ENCODE measurements around the gene UPF3A.

- TF ChIP-seq, protein P1, sequence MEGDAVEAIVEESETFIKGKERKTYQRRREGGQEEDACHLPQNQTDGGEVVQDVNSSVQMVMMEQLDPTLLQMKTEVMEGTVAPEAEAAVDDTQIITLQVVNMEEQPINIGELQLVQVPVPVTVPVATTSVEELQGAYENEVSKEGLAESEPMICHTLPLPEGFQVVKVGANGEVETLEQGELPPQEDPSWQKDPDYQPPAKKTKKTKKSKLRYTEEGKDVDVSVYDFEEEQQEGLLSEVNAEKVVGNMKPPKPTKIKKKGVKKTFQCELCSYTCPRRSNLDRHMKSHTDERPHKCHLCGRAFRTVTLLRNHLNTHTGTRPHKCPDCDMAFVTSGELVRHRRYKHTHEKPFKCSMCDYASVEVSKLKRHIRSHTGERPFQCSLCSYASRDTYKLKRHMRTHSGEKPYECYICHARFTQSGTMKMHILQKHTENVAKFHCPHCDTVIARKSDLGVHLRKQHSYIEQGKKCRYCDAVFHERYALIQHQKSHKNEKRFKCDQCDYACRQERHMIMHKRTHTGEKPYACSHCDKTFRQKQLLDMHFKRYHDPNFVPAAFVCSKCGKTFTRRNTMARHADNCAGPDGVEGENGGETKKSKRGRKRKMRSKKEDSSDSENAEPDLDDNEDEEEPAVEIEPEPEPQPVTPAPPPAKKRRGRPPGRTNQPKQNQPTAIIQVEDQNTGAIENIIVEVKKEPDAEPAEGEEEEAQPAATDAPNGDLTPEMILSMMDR (IDR thresholded peaks at IDR 0.05; ENCODE audit: low read depth, low read length): no peak
- no peak for TF ChIP-seq EZH2phosphoT487 (IDR thresholded peaks at IDR 0.05; ENCODE audit: low read depth)
Observed at GRCh38 chr13:114259974-114260373, 21.4 kb upstream of the UPF3A start.
